Small intestine (tissue), 16 donors: ENCODE data around the gene FAM98A. TPM values are rescaled to one million over a fixed set of nuclear protein-coding genes. Genes with fewer than 3 reads are reported as not detected.
A peak's percentile ranks its signal among the peaks of the same experiment; 100 is the strongest.

ENCODE experiments used
- DNase-seq, 2 donors: peaks; one replicate each; pipeline versions ENCODE4 v3.0.0 to v3.0.0-alpha.2; 2013
- FAIRE-seq: peaks from 2 replicates; lab custom pipeline; 2012; peaks lifted over from hg19 to GRCh38; lab: Jason Lieb, UNC
- H3K27ac ChIP-seq, 3 donors: one replicate each; pipeline ENCODE4 v1.5.1; 2013; ENCODE audit warnings: low read length in 2 of 3, mild to moderate bottlenecking in 2 of 3, control low read depth in 1 of 3, inconsistent platforms in 1 of 3, low read depth in 1 of 3, moderate library complexity in 1 of 3
- H3K27me3 ChIP-seq, 3 donors: one replicate each; pipeline ENCODE4 v1.6.1; 2013; ENCODE audit warnings: low read length in 3 of 3, inconsistent platforms in 1 of 3; ENCODE audit not compliant: control insufficient read depth in 3 of 3, insufficient read depth in 3 of 3
- H3K36me3 ChIP-seq, 3 donors: one replicate each; pipeline ENCODE4 v1.6.1; 2013; ENCODE audit warnings: low read length in 3 of 3, inconsistent platforms in 1 of 3, low read depth in 1 of 3, mild to moderate bottlenecking in 1 of 3, moderate library complexity in 1 of 3; ENCODE audit not compliant: control insufficient read depth in 3 of 3, insufficient read depth in 2 of 3
- H3K4me1 ChIP-seq, 3 donors: one replicate each; pipeline ENCODE4 v1.6.1; 2013; ENCODE audit warnings: low read length in 2 of 3, inconsistent platforms in 1 of 3, low read depth in 1 of 3, mild to moderate bottlenecking in 1 of 3, moderate library complexity in 1 of 3; ENCODE audit not compliant: control insufficient read depth in 3 of 3, insufficient read depth in 2 of 3
- H3K4me3 ChIP-seq, 3 donors: one replicate each; pipeline ENCODE4 v1.5.1; 2013; ENCODE audit warnings: low read length in 3 of 3, control low read depth in 1 of 3, inconsistent platforms in 1 of 3, low read depth in 1 of 3, mild to moderate bottlenecking in 1 of 3, moderate library complexity in 1 of 3
- H3K9me3 ChIP-seq, 2 donors: one replicate each; pipeline ENCODE4 v1.6.1; 2013; ENCODE audit warnings: low read depth in 1 of 2, low read length in 1 of 2; ENCODE audit not compliant: control insufficient read depth in 2 of 2, insufficient read depth in 1 of 2
- WGBS, 3 donors: extraction: QIAGEN DNeasy Blood & Tissue Kit; methylation state at CpG; one replicate each; pipeline ENCODE4 v1.1.7; 2013; 5-methylcytosine and 5-hydroxymethylcytosine counted together
- long read RNA-seq, 10 donors: transcript quantifications; one replicate each; lab custom pipeline, GENCODE V29; 2026
- polyA plus RNA-seq, 4 donors: library from polyadenylated mRNA; stranded (reverse) in 3 of 4; unstranded in 1 of 4; fragments of 200-250 nt in 3 of 4; fragments of 120-200 nt in 1 of 4; gene quantifications; one replicate each; pipeline versions ENCODE4 v1.2.1 to v1.2.3, GENCODE V29; 2013
- donor health status: healthy with polysubstance abuse.
- donor health status: control.
- donor health status: control.
- donor health status: Bipolar disorder and iron deficiency.
- donor health status: healthy.

FAM98A gene
- 10 to 100 TPM; 11.9 to 36.6 (median 20.3) TPM for polyA plus RNA-seq
- long read RNA-seq, donor 1: 0 reads
- long read RNA-seq, donor 2: 0 reads
- long read RNA-seq, donor 3, partial matches to known transcripts: 0 of 5 reads
- long read RNA-seq, donor 3, other reads (novel, unspliced or antisense): 0 of 5 reads
- long read RNA-seq, donor 4: 0 reads
- long read RNA-seq, donor 5, partial matches to known transcripts: 0 of 1 reads
- long read RNA-seq, donor 5, other reads (novel, unspliced or antisense): 0 of 1 reads
- long read RNA-seq, donor 6, transcript FAM98A-201 (8 exons, 2,816 nt): major isoform, 5 of 6 reads
- long read RNA-seq, donor 6, partial matches to known transcripts: 0 of 6 reads
- long read RNA-seq, donor 6, other reads (novel, unspliced or antisense): 0 of 6 reads
- long read RNA-seq, donor 7: 0 reads
- long read RNA-seq, donor 8, partial matches to known transcripts: 0 of 2 reads
- long read RNA-seq, donor 8, other reads (novel, unspliced or antisense): 0 of 2 reads
- long read RNA-seq, donor 9, partial matches to known transcripts: 0 of 4 reads
- long read RNA-seq, donor 9, other reads (novel, unspliced or antisense): 0 of 4 reads
- long read RNA-seq, donor 10, transcript FAM98A-201 (8 exons, 2,816 nt): major isoform, 13 of 15 reads
- long read RNA-seq, donor 10, partial matches to known transcripts: 0 of 15 reads
- long read RNA-seq, donor 10, other reads (novel, unspliced or antisense): 0 of 15 reads

- DNase-seq (peak; percentile 99), FAIRE-seq (no peak)
- no peaks in the 10 kb centered on the region for H3K36me3 ChIP-seq
- H3K4me3 ChIP-seq: peak within 1 kb of the TSS; percentile 74 to 97 (median 77)
- H3K27me3 ChIP-seq: no peaks in the 10 kb centered on the region
- WGBS, 3 donors: 0 to 1% (median 0%) methylated on average over 56 of the region's 56 CpGs
- peaks cover 0 to 3% (median 3%) of the 10 kb centered on the region in 3 donors for H3K4me1 ChIP-seq
- peak within 1 kb of the TSS; percentile 26 to 92 (median 73) for H3K27ac ChIP-seq
- H3K9me3 ChIP-seq: no peaks in the 10 kb centered on the region
These were observed at the start of gene FAM98A for GRCh38 chr2:33599175-33599942. FAM98A (minus strand) TSS chr2:33599299; CDS start chr2:33599221, 78 bp downstream.

DNA sequence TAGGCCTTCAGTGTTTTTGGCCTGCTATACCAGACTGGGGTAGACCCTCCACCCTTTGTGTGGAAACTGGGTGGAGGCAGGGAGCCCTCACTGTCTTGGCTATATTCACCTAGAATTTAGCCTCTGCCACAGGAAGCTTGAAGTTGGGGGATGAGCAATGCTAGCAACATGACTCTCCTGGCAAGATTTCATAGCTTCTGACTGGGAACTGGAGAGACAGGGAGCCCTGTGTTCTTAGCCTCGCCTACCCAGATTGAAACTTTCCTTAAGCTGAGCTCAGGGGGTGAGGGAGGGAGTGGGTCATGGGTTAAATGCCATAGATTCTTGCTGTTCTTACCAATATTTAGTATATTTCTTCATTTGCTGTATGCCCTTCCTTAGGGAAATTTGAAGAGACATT is 46.8 kb upstream of the FAM98A start:
- no peak for FAIRE-seq
- DNase-seq: no peak
- WGBS, 3 donors: 20 to 52% (median 41%) methylated on average over 1 of the region's 1 CpG
- Histone ChIP-seq H3K27me3 (no peaks in the 10 kb centered on the region), H3K36me3 (no peaks in the 10 kb centered on the region), H3K4me1 (no peaks in the 10 kb centered on the region), H3K4me3 (no peak overlapping the region), H3K27ac (no peak overlapping the region), H3K9me3 (peaks cover 0 to 9% of the 10 kb centered on the region in 2 donors)

DNA sequence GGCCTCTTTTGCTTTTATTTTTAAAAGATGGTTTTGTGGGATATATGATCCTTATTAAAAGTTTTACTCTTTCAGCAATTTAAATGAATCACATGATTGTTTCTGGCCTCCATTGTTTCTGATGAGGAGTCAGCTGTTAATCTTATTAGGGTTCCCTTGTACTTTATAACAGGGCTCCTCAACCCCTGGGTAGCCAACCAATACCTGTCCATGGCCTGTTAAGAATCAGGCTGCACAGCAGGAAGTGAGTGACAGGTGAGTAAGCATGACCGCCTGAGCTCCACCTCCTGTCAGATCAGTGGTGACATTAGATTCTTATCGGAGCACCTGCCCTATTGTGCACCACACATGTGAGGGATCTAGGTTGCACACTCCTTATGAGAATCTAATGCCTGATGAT is 45.1 kb upstream of the FAM98A start:
- no peaks in the 10 kb centered on the region for H3K4me1 ChIP-seq
- no peaks in the 10 kb centered on the region for H3K27me3 ChIP-seq
- no peak overlapping the region for H3K4me3 ChIP-seq
- DNase-seq: no peak
- WGBS, 3 donors: 70 to 95% (median 81%) methylated on average over 2 of the region's 2 CpGs
- H3K9me3 ChIP-seq: peaks cover 0 to 9% of the 10 kb centered on the region in 2 donors
- H3K27ac ChIP-seq: no peak overlapping the region
- FAIRE-seq: no peak
- H3K36me3 ChIP-seq: no peaks in the 10 kb centered on the region

GRCh38 chr2:33636001-33636400 is 36.9 kb upstream of the FAM98A start:
- Histone ChIP-seq H3K9me3 (no peaks in the 10 kb centered on the region), H3K27me3 (no peaks in the 10 kb centered on the region), H3K4me1 (no peaks in the 10 kb centered on the region), H3K36me3 (no peaks in the 10 kb centered on the region), H3K27ac (no peak overlapping the region), H3K4me3 (no peak overlapping the region)
- WGBS, 3 donors: 53 to 60% (median 55%) methylated on average over 1 of the region's 1 CpG
- no peak for DNase-seq
- FAIRE-seq: no peak

DNA sequence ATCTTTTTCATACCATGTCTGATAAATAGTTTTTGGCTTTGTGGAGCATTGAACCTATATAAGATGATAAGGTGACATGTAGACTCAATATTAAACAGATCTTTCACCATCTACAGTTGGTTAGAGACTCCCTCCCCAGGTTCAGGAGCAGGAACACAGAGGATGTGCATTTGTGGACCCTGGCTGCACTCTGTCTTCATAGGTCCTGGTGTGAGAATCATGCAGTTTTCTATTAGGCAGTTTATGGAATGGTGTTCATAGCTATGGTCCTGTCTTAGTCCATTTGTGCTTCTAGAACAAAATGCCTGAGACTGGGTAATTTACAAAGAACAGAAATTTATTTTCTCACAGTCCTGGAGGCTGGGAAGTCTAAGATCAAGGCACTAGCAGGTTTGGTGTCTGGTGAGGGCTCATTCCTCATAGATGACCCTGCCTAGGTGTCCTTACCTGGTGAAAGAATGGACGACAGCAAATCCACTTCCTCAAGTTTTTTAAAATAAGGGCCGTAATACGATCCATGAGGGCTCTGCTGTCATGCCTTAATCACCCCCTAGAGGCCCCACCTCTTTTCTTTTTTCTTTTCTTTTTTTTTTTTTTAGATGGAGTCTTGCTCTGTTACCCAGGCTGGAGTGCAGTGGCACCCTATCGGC is 35.3 kb upstream of the FAM98A start:
- H3K27ac ChIP-seq: no peak overlapping the region
- FAIRE-seq: no peak
- no peaks in the 10 kb centered on the region for H3K9me3 ChIP-seq
- H3K4me3 ChIP-seq: no peak overlapping the region
- no peaks in the 10 kb centered on the region for H3K36me3 ChIP-seq
- H3K27me3 ChIP-seq: no peaks in the 10 kb centered on the region
- no peaks in the 10 kb centered on the region for H3K4me1 ChIP-seq
- DNase-seq: no peak
- 77 to 90% (median 85%) methylated on average over 4 of the region's 4 CpGs for WGBS, 3 donors

GRCh38 chr2:33633315-33633714 is 34.2 kb upstream of the FAM98A start:
- DNase-seq: no peak
- Histone ChIP-seq H3K27ac (no peak overlapping the region), H3K9me3 (no peaks in the 10 kb centered on the region), H3K36me3 (no peaks in the 10 kb centered on the region), H3K4me3 (no peak overlapping the region), H3K4me1 (no peaks in the 10 kb centered on the region), H3K27me3 (no peaks in the 10 kb centered on the region)
- no peak for FAIRE-seq
- 71 to 90% (median 71%) methylated on average over 2 of the region's 2 CpGs for WGBS, 3 donors

- Histone ChIP-seq H3K27me3 (no peaks in the 10 kb centered on the region), H3K27ac (no peak overlapping the region), H3K4me3 (no peak overlapping the region), H3K36me3 (no peaks in the 10 kb centered on the region), H3K9me3 (no peaks in the 10 kb centered on the region), H3K4me1 (no peaks in the 10 kb centered on the region)
- DNase-seq (no peak), FAIRE-seq (no peak)
- 85 to 91% (median 87%) methylated on average over 2 of the region's 2 CpGs for WGBS, 3 donors
These were observed 33.7 kb upstream of the FAM98A start for GRCh38 chr2:33632831-33633230.
